CD4-positive, alpha-beta T cell treated with Interleukin-15 for 4 hours (primary cell): ENCODE data around the gene HIRA.

Source experiments
- DNase-seq: peaks from one replicate; pipeline ENCODE4 v3.0.0-alpha.2; 2020; ENCODE audit warnings: low spot score

HIRA gene

DNA sequence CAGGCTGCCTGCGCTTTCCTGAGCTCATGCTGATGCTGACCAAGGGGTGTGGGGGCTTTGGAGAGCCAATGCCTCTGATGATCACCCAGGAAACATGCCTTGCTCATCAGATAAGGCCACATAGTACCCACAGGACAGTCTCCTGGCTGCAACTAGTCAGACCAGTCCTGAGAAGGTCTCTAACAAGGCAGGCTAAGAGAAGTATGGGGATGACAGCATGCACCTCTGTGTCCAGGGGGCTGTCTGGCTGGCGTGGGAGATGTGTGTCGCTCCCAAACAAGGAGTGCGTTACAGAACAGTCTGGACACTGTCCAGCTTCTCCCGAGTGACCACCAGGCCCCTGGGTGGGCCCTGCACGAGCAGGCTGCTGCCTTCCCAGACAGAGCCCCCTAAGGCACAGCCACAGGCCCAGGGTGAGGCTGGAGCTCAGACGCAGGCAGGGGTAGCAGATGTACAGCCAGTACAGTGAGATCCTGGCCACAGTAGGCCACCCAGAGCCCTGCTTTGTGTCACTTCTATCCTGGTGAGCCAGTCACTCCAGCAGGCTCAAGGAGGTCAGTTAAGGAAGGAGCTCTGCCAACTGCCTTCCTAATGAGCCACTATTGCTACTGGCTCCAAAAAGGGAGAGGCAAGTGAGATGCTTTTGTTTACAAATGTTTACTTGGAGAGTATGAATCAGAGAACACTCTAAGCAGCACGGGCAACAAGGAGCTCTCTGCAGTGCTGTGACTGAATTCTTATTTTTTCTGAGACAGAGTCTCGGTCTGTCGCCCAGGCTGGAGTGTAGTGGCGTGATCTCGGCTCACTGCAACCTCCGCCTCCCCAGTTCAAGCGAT, 74.0 kb downstream of the HIRA start:
- DNase-seq, result no peak

DNA sequence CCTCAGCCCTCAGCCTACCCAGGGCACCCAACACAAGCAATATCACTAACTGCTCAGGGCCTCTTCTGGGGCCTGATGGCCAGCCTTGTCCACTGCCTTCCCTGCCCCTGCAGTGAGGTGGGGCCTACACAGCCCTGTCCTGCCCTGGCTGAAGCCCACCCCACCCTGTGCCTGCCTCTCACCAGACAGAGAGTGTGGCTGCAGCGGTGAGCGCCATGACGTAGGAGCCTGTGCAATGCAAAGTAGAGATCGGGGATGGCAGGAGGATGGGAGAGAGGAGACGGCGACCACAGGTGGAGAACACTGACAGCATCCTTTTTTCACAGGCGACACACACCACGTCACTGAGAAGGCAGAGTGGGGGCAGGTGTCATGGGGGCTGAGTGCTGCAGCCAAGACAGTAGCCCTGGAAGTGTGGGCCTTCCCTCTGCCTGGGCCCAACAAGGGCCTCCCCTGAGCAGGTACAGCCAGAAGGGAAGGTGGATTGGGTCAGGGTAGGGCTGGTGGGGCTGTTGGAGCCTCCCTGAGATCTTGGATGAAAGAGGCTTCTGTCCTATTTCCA, 74.7 kb downstream of the HIRA start:
- no peak for DNase-seq

DNA sequence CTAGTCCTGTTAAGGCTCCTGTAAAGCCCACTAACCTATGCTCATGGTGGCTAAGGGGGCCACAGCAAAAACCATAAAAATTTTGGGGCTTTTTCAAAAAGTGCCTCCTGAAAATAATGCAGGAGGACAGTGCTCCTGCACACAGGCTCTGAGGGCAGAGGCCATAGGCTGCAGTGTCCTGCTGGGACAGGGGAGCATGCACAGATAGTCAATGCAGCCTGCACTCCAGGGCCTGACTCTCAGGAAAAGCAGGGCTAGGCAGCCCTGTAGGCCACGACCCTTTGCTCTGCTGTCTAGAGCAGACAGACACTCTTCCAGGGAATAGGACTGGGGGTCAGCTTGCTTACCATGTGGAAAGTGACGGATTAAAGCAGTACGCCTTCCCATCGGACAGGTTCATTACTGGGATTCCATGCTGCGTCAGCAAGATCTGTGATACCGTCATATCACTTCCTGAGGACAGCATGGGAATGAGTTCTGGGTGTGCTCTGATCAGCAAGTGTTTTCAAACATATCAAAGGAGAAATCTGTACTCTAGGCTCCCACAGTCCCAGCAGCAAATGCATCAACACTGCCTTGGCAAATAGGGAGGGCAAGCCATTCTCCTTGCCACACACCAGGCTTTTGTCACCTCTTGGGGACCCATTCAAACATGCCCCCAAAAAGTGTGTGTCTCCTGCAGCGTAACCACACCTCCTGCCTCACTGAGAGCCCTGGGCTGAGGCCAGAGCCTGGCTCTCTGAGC, 75.9 kb downstream of the HIRA start:
- no peak for DNase-seq

DNA sequence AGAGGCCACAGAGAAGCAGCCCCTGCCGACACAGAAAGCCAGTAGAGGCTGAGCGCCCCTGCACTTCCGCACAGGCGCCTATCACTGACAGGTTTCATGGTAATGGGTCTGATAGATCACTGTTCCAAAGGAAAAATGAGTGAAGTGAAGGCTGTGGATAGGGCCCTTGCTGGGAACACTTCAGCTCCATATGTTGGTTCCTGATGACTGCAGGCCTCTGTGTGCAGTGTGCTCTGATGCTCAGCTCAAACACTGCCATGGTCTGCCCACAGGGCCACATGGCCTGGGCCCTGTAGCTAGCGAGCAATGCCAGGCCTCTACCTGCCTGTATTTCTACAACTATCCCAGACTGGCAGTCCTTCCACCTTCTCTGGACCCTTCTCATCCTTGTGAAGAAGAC, 77.3 kb downstream of the HIRA start:
- no peak for DNase-seq

DNA sequence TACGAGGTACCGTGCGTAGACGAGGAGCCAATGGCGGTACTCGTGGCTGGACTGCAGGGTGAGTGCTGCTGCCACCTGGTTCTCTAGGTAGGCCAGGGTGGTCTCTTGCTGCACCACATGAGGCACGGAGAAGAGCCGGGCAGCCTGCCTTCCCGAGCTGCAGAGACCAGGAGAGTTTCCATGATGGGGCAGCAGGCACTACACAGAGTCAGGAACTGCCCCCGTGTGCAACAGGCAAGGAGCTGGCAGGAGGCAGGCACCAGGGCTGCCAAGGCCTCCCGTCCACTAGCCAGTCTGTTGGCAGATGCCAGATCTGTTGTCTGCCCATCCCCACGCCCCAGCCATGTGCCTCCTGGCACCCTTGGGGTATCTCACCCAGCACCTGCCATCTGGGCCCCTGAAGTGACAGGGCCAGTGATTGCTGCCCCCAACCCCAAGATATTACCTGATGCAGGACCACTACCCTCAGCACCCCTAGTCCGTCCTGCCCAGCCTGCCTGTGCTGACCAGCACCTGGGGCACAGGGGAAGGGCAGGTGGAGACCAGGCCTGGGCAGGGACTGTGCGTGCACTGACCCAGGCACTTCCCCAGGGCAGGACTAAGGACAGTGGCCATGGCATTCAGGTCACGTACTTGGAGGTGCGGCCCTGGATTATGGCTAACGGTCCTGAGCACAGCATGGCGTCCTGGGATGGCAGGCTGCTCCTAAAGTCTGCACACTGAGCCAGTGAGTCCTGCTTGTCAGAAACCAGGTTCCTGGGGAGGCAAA, 78.0 kb downstream of the HIRA start:
- DNase-seq, result no peak

DNA sequence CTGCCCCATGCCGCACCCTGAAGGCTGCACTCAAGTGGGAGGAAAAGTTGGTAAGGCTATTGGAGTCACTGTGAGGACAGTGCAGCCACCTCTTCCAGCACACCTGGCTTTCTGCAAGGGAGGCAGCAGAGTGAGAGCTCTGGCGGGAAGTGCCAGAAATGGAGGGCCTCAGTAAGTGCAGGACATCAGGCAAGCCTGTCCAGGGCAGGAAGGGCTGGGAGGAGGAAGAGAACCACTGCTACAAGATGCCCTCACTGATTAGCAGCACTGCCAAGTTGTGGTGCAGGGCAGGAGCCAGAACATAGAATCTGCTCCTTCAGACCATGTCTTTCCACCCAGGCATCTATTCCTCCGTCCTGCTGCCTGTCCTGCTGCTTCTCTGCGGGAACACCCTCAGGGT, 78.8 kb downstream of the HIRA start:
- DNase-seq, result no peak

DNA sequence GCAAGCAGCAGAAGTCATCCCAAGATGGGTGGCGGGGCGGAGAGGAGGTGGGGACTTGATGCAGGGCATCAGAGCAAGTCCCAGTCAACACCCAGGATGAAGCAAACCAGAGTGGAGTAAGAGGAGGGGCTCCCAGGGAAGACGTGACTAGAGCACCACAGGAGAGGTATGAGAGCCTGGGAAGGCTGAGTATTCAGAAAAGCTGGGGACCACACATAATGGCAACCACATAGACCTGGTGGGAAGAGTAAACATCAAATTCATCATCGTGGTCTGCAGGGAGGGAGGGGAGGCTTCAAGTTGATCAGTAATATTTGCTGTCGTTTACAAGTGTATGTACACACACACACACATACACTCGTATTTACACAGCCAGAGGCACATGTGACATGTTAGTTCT, 79.3 kb downstream of the HIRA start:
- no peak for DNase-seq

DNA sequence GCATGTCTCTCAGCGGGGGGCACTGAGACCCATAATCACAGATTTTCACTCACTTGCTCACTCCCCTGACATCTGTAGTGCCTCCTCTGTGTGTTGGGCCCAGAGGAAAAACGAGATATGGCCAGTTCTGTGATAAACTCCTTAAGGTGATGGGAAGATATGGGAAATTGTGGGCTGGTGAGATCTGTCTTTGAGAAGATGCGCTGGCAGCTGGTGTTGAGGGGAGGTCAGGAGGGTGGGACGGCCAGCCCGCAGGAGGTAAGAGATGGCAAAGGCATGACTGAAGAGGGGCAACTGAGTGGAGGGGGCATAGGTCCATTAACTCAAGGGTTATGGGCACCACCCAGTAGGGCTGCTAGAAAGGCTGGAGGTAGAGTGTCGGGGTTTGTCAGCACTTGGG, 79.9 kb downstream of the HIRA start:
- no peak for DNase-seq

DNA sequence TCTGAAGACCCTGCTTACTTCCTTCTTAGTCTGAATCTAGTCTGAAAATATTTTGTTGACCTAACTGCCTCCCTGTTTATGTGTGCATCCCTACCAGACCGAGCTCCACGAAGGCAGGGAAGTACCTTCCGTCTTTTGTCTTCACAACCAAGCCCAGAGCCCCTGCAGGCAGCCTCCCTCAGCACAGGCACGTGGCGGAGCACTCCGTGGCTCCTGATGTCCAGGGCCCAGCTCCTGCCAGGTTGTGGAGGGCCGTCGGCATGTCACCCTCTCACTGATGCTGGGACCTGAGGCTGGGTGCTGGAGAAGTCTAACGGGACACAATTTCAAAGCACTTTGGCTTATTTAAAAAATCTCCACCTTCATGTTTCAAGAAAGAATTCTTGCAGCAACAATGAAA, 80.6 kb downstream of the HIRA start:
- DNase-seq, result no peak

DNA sequence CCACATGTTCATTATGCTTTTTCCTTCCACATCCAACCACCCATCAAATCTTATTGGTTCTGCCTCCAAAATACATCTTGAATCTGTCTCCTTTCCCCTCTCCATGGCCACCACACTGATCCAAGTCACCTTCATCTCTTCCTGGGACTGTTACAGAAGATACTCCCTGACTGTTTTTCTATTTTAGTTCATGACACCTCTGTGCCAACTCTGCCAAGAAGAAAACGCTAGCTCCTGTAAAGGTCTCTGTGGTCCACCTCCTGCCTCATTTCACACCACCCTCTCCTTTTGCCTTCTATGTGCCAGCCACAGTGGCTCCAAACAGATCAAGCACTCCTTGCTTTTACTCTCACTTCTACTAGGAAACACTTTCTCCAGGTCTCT, 81.1 kb downstream of the HIRA start:
- no peak for DNase-seq

DNA sequence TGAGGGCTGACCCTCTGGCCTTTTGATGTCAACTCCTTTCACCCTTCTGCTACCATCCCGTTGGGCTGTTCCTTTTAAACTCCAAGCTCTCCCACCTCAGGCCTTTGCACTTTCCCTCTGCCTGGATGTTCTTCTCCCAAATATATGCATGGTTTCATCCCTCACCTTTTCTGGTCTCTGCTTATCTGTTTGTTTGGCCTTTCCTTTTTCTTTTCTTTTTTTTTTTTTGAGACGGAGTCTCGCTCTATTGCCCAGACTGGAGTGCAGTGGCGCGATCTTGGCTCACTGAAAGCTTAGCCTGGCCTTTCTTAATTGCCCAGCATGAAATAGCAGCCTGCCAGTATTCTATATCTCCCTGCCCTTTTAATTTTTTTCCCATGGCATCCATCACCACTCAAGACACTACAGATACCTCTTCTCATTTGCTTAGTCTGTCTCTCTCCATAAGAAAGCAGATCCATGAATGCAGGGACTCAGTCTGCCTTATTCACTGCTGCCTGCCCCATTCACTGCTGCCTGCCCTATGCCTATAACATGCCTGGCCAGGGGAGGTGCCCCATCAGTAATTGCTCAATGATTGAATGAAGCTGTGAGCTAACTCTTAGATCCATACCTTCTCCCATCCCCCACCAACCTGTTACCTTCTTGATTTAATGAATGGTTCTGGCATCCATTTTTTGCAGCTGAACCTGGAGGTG, 81.6 kb downstream of the HIRA start:
- DNase-seq, result no peak

DNA sequence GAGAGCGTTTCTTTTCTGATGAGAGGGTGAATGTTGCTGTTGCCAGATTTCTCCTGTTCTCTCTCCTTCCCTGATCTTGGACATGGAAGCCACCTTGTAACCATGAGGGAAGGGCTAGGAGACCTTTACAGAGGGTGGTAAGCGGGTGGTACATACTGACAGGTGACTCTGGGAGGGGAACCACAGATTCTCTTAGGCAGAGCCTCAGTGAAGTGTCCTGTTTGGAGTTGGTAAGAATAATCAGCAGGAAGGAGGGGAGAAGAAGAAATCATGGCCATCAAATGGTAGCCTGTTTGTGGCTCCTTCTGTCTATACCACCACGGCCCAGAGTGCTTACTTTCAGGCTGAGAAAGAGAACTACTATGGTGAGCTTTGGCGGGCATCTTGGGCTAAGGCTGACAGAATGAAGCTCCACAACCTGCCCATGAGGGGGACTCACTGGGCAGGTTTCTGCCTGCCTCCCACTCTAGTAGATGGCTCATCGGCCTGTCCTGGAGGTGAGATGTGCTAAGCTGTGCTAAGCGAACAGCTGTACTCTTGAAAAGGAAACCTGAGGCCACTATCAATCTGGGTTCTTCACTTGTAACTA, 84.8 kb downstream of the HIRA start:
- no peak for DNase-seq

DNA sequence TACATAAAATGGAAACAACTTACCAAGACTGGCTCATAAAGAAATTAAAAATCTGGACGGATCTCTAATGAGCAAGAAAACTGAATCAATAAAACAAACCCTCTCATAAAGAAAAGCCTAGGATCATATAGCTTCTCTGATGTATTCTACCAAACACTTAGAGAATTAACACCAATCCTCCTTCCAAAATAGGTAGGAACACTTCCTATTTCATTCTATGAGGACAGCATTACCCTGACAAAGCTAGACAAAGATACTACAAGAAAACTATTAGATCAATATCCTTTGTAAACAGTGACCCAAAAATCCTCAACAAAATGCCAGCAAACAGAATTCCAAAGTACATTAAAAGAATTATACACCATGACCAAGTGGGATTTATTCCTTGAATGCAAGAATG, 87.1 kb downstream of the HIRA start:
- DNase-seq, result no peak

DNA sequence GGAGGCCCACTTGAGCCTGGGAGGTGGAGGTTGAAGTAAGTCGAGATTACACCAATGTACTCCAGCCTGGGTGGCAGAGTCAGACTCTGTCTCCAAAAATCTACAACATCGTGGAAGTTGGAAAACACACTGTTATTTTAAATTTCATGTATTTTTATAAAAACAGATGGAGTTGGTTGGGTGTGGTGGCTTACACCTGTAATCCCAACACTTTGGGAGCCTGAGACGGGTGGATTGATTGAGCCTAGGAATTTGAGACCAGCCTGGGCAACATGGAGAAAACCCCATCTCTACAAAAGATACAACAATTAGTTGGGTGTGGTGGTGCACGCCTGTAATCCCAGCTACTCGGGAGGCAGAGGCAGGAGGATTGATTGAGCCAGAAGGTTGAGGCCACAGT, 88.1 kb downstream of the HIRA start:
- DNase-seq, result no peak

DNA sequence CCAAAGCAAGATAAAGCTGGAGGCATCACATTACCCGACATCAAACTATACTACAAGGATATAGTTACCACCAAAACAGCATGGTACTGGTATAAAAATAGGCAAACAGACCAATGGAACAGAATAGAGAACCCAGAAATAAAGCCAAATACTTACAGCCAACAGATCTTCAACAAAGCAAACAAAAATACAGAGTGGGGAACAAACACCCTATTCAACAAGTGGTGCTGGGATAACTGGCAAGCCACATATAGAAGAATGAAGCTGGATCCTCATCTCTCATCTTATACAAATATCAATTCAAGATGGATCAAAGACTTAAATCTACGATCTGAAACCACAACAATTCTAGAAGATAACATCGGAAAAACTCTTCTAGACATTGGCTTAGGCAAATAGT, 90.0 kb downstream of the HIRA start:
- no peak for DNase-seq

DNA sequence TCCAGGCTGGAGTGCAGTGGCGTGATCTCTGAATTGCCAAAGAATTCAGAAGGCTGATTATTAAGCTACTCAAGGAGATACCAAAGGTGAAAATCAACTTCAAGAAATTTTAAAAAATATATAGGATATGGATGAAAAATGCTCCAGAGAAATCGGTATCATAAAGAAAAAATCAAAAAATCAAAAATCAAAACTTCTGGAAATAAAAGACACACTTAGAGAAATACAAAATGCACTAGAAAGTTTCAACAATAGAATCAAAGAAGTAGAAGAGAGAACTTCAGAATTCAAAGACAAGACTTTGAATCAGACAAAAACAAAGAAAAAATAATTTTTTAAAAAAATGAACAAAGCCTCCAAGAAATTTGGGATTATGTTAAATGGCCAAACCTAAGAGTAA, 94.4 kb downstream of the HIRA start:
- no peak for DNase-seq

DNA sequence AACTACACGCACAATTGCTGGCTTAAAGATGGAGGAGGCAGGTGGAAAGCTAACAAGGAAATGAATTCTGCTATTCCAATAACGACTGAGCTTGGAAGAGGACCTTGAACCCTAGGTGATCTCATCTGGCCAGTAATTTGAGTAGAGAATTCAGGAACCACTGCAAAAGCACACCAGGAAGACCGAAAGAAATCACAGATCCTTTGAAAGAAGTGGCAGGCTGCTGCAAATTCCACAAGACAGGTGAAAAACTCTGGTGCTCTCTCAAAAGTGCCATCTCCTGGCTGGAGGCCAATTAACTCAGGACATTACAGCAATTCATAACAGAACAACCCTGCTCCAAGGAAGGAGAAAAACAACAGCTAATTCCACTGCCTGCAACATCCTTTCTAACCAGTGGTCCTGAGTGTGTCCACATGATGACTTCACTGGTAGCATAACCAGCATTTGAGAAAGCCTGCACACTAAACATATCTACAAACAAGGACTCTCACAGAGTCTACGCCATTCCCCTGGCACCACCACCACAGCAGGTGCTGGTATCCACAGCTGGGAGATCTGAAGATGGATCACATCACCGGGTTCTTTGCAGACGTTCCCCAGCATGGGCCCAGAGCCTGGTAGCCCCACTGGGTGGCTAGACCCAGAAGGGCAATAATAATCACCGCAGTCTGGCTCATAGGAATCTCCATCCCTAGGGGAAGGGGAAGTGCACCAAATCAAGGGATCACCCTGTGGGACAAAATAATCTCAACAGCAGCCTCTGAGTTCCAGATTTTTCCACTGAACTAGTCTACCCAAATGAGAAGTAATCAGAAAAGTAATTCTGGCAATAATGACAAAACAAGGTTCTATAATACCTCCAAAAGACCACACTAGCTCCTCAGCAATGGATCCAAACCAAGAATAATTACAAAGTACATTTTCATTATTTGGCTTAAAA, 95.1 kb downstream of the HIRA start:
- DNase-seq, result no peak

DNA sequence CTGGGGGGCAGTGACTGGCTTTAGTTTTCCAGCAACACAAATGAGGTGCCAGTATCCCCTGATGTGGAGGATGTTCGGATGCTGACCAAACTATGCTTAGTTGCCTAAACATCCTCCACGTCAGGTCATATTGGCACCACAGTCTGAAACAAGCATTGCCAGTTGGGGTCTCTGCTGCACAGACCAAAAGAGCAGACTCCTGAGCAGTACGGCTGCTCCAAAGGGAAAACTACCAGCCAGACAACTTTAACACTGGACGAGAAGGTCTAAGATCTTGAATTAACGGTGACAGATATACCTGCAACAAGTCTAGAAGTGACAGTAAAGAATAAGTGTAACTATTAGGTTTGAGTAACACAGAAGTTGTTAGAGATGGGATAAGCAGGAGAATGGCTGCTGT, 99.6 kb downstream of the HIRA start:
- DNase-seq, result no peak

DNA sequence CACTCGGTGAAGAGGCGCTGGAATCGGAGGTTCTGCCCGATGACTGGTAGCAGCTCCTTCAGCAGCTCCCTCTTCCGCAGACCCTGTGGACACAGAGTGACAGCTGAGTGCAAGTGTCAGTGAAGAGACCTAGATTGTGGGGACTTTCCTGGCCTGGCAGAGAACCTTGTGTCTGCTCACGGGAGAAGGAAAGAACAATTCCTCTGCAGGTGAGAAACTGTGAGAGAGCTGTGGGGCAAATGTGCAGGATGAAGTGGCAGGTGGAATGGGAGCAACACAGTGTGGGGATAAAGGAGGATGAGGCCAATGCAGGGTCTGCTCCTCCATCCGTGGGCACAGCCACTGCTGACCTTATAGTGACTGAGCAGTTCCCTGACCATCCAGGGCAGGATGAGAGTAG, 100.1 kb downstream of the HIRA start:
- DNase-seq, result no peak

DNA sequence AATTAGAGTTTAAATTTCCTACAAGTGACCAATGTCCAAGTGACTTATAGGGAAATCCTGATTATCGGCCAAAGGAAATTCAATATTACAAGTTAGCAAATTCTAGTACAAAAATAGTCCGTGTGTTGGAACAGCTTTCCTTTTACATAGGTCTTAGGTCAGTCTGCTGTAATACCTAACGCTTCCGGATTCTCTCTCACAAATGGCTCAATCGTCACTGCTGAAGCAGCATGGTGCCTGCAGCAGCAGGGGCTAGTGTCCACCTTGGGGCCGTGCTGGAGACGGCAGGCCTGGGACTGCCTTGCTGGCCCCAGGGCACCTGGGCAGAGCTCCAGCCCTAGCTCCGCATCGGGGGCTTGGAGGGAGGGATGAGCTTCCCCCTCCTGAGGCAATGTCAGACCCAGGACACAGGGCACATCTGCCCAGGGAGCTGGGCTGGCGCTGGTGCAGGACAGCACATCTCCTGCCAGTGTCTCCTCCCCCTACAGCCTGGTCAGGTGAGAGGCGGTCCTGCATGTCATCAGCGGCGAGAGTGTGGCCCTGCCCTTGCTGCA, 100.6 kb downstream of the HIRA start:
- DNase-seq, result no peak
